ENCODE results near the gene TMEM179.
A peak's percentile ranks its signal among the peaks of the same experiment; 100 is the strongest.
"Not testable (repeated sequence)": the region's sequence is repeated elsewhere in the genome, so short reads cannot be mapped to it uniquely, and the experiment has no call there.

Gene TMEM179

DNA sequence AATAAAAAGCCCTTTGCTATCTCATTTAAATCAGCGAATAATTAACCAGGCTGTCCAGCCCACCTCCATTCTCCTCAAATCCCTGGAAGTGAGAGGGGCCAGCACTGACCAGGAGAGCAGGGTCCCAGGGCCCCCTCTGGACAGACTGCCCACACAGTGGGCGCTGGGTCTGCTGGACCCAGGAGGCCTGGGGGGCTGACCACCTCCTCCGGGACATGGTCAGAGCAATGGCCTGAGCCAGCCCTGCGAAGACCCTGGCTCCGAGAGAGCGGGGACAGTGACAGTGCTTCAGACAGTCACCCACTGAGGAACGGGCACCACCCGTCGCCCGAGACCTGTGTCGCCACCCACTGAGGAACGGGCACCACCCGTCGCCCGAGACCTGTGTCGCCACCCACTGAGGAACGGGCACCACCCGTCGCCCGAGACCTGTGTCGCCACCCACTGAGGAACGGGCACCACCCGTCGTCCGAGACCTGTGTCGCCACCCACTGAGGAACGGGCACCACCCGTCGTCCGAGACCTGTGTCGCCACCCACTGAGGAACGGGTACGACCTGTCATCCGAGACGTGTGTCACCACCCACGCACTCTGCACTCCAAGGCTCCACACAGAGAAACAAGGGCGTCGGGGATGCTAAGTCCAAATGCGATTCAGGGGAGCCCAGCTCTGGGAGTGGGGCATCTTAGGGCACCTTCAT is 32.4 kb upstream of the TMEM179 start:
- DNase-seq: not testable (repeated sequence)

DNA sequence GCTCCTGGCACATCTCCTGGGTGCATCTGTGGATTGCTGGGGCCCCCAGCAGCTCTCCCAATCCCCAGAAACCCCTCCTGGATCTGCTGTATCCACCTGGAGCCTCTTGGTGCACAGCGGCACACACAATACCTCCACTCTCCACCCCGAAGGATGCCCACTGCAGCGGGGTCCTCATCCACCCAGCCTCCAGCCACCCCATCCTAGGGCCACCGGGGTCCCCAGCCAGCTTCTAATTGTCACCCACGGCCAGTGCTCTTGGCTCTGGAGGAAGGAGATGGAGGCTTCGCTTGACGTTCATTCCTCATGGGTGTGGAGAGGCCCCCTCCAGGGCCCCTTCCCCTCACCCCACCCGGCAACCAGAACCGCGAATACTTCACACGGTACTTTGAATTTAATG is 31.6 kb upstream of the TMEM179 start:
- no peak for DNase-seq

DNA sequence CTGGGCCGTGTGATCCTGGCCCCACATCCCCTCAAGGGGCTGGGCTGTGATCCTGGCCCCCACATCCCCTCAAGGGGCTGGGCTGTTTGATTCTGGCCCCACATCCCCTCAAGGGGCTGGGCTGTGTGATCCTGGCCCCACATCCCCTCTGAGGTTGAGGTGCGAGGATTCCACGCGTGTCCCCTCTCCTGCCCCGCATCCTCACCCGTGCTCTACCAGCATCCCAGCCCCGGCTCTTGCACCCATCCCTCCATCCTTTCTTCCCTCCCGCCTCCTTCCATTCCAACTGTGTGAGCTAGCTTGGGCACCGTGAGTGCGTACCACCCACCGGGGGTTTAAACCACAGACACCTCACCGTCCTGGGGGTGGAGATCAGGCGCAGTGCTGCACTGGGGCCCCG is 31.1 kb upstream of the TMEM179 start:
- no peak for DNase-seq

DNA sequence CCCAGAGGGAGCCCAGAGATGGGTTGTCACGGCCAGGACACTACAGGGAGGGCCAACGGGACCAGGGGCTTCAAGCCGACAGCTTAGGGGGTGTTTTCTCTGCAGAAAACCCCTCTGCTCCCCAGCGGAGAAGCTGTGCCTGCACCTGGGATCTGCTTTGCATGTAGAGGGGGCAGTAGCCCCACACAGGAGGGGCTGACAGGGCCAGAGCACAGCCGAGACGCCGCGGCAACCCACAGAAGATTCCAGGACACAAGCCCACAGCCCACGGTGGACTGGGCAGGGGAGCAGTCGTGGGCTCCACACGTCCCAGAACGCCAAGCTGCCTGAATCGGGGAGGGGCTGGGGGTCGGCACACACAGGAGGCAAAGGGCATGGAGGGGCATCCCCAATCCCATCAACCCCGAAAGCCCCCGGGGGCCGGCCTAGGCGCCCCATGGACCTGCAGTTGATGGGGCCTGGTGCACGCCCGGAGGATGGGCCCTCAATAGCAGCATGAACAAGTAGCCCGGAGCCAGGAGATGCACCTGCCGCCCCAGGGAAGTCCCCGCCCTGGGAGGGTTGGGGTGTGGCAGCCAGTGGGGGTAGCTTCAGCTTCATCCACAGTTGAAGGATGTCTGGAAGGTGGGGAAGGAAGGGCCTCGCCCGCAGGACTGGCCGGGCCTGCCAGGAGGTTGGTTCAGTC is 30.5 kb upstream of the TMEM179 start:
- DNase-seq: no peak

DNA sequence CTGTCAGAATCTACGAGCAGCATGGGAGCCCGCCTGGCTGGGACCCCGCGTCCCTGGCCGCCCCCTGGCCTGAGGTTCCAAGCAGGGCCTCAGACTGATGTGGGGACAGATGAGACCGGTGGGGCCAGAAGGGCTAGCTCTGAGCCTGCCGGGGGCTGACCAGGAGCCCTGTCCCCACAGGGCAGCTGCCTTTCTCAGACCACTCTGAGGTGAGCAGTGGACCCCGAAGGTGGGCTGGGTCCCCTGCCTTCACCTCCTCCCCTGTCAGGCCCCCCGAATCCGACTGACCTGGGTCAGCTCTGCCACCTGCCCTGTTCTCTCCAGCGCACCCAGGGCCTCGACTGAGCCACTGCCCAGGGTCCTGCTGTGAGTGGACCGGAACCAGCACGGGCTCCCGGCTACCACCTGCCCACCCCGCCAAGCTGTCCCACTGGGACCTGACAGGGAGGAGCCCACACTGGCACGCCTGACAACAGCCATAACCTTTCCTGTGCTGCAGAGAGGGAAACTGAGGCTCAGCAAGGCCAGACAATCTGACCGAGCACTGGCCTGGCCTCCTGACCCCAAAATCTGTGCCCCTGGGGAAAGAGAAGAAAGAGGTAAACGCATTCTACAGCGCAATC is 29.7 kb upstream of the TMEM179 start:
- no peak for DNase-seq

DNA sequence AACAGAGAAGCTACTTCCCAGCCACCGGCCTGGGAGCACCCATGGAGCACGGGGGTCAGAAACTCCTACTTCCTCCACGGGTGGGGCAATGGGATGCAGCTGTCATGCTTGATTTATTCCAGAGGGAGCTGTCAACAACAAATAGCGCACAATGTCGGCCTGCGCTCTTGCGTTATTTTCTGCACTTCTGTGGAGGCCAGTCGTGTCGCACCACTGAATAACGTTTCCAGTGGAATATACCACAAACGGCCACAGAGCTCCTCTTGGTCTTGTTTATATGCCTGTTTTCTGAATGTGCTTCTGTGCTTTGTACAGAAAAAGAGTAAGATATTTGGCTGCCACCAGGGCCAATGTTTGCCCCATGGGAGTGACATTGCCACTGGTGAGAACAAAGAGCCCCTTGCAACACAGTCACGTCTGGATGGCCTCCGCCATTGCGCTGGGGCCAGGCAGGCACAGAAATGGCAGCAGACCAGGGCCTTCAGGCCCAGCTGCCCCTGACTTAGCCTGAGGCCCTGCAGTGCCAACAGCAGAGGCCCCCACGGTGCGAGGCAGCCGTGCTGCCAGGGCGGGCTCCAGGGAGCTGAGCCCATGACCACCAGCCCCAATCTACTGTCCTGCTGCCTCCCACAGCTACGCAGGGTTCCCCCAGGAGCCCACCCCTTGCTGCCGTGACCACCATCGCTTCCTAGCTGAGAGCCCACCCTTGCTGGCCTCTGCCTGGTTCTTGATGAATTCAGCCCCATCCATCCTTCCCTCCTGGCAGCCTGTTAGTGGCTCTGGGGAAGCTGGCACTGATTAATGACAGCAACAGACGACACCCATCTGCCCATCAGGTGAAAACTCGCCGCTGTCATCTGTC is 28.9 kb upstream of the TMEM179 start:
- peak; percentile 71 to 73 for DNase-seq

DNA sequence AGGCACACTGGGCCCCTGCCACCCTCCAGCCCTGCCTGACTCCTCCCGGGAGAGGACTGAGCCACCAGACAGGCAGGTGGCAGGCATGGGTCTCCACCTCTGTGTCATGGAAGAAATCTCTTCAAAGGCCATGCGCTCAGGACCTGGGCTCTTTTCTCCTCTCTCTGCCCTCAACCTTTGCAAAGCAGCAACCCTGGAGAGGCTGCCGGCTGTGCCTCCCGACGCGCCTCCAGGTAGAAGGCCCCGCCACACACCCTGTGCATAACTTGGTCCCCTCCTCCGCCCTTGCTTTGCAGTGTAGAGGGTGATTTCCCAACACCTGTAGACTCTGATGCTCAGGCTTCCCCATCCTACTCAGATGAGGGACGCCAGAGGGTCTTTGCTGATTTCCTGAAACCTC is 28.2 kb upstream of the TMEM179 start:
- DNase-seq: no peak

DNA sequence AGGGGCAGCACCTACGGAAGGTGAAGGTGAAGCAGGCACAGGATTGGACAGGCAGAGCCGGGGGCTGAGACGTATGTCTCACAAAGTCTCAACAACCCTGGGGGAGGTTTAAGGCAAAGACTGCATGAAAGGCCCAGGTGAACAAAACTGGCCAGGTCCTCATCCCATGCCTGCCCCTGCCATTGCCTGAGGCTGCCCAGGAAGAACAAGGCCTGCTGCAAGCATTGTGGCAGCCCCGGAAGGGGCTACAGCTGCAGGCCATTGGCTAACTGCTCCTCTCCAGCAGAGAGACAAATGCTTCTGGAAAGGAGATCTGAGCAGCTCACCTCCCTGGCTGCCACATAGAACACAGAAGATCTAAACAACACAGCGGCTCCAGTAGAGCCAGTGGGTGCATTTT is 20.4 kb upstream of the TMEM179 start:
- no peak for DNase-seq

DNA sequence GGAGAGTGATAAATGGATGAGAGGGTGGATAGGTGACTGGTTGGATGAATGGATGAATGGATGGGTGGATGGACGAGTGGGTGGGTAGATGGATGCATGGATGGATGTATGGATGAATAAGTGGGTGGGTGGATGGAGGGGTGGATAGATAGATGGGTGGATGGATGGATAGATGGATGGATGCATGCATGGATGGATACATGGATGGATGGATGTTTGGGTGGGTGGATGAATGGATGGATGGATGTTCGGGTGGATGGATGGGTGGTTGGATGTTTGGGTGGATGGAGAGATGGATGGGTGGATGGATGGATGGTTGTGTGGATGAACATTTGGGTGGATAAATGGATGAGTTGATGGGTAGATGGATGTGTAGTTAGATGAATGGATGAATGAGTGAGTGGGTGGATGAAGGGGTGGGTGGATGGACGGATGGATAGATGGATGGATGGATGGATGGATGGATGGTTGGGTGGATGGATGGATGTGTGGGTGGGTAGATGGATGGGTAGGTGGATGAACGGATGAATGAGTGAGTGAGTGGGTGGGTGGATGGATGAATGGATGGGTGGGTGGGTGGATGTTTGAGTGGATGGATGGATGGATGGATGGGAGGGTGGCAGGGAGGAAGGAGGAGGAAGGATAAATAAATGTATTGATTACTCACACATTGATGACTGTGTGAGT is 9.7 kb upstream of the TMEM179 start:
- DNase-seq: no peak

DNA sequence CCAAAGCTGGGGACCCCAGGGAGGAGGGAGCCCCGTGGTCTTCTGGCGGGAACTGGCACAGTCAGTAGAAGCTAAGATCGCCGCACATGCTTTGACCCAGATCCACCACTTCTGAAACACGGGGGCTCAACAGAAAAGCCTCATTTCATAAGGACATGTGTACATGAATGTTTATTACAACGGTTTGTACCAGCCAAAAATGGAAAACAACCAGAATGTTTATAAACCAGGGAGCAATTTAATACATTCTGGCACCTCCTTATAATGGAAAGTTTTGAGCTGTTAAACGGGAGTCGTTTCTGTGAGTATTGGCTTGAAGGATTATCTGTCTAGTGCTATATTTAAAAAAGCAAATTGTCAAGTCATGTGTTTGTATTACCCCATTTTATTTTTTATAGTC is 7.3 kb upstream of the TMEM179 start:
- no peak for DNase-seq

DNA sequence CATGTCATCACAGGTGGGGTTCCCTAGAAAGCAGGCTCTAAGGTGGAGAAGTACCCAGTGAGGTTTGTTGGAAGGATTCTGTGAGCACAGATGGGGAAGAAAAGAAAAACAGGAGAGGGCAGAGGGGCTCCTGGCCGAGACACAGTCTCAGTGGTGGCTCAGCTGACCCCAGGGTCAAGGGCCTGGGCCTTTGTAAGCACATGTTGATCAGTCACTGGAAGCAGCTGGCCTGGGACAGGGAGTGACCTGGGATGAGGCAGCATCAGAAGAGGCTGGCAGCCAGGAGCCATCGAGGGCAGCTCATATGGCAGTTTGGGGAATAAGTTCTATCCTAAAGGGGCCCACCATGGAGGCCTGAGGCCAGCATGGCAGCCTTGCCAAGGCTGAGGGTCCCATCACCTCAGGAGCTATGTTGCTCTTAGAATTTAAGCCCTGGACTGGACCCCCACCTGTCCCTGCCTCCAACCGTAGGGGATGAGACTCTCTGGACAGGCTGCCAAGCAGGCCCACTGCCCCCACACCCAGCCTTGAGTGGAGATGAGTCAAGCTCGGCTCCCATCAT is 6.3 kb upstream of the TMEM179 start:
- DNase-seq: no peak

DNA sequence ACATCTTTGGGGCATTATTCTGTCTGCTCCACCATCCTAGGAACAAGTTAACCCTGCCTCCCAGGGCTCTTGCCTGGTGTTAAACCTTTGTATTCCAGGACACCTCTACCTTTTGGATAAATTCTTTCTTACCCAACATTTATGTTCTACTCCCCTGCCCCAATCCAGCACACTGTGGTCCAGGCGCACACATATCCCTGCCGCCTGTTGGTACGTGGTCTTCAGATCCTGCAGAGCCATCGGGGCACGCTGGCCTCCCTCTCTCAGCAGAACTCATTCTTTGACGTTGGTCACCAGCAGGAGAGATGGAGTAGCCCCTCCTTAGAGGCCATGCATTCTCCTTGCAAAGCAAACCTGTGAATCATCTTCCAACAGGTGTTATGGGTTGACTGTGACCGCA is 5.1 kb upstream of the TMEM179 start:
- DNase-seq: no peak

DNA sequence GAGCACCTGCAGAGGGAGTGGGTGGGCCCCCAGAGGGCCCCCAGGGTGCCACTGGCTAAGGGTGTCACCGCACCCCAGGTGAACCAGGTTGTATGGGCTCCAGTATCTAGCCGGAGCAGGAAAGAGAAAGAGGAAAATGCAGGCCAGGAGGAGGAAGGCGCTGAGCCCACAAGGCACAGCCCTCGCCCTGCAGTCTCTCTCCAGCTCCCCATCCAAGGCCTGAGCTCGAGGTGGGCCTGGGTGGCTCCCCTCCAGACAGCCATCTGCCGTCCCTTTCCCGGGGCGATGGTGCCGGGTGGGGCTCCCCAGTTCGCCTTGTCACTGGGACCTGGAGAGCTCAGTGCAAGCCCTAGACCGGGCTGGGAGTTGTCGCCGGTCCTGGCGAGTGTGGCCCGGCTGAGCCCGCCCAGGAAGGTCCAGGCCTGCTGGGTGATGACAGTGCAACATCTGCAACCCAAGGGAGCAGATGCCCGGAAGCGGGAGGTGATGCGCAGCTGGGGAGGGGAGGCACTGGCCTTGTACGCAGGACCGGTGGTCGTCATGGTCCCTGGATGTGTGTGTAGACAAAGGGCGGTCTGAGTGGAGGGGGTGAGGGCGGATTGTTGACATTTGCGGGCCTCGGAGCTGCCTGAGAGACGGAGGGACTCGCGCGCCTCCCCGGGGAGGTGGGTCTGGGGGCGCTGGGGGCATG is 716 bp downstream of the TMEM179 start:
- no peak for DNase-seq

DNA sequence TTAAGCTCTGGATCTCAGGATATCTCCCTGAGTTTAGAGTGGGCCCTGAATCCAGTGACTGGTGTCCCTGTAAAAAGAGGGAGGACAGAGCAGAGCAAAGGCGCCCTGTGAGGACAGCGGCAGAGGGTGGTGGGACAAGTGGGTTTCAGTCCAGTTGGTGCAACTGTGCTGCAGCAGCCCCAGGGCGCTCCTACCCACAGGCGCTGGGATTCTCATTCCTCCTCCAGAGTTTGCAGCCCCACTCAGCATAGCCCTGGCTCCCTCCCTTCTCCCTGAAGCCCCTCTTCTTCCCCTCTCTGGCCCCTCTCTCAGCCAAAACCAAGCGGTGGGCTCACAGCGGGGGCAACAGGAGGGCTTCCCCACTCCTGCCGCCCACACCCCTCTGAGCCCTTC is 1.6 kb downstream of the TMEM179 start:
- no peak for DNase-seq

DNA sequence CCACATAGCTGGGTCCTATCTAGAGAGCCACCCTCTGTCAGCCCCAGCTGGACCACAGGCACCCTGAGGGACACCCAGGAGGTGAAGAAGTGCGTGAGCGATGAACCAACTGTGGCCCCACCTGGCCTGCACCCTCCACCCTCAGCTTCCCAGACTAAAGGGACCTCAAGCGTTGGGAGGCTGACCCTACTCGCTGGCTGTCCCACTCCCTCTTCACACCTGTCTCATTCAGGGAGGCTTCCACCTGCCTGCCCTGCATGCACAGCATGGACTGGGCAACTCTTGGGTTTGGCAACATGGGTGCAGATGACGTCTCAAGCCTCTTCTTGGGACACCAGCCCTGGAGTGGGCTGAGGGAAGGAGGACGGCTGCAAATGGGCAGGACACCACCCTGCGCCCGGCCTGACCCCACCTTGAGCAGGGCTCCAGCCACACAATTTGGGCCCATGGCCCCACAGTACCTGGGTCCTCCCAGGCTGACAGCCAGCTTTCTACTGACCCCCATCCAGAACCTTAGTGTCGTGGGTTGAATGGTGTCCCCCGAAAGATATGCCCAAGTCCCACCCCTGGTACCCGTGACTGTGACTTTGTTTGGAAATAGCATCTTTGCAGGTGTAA is 2.1 kb downstream of the TMEM179 start:
- DNase-seq: no peak

DNA sequence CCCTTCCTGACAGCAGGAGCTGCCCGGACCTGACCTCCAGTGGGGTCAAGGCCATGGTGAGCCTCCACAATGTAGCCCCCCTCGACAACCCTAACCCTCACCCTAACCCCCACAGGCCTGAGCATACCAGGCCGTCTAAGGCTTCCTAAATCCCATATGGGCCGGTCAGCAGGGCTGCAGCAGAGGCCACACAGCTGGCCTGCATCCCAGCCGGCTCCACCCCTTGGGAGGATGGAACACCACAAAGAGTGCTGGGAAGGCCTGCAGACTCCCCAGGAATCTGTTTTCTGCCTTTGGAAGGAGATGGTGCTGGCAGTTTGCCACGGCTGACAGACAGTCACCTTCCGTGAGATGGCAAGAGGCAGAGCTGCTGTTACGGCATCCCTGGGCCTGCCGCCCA is 2.8 kb downstream of the TMEM179 start:
- no peak for DNase-seq

DNA sequence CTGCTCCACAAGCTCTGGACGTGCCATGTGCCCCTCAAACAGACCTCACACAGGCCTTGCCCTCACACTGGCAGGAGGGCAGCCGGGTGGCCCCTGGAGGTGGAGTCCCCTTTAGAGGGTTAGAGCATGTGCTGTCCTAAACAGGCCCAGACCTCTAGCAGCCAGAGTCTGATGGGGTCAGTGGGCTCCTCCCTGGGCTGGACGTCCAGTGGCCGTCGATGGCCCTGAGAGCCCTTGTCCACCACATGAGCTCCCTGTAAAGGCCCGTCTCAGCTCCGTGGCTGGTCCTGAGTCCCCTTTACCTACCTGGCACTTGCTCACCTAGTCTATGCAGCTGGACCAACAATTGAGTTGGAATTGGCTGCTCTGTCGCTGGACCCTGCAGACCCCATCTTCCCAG is 3.8 kb downstream of the TMEM179 start:
- DNase-seq: no peak

DNA sequence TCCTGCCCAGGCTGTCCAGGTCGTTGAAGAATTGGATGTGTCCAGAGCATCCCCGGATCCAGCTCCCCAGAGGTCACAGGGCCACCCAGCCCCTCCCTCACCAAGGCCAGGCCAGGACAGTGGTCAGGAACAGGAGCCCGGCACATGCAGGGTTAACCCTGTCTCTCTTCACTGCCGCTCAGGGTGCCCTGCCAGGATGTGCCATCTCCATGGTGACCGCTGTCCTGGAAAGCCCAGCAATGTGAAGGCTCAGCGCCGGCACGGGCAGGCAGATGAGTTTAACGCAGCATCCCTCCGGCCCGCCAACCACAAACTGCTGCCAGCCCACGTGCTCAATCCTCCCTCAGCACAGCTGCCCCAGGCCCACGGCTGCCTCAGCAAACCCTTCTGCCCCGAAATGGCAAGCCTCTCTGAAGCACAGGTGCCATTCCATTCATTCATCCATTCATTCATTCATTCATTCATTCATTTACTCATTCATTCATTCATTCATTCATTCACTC is 4.4 kb downstream of the TMEM179 start:
- peak in 1 of 2 donors; percentile 49 for DNase-seq

DNA sequence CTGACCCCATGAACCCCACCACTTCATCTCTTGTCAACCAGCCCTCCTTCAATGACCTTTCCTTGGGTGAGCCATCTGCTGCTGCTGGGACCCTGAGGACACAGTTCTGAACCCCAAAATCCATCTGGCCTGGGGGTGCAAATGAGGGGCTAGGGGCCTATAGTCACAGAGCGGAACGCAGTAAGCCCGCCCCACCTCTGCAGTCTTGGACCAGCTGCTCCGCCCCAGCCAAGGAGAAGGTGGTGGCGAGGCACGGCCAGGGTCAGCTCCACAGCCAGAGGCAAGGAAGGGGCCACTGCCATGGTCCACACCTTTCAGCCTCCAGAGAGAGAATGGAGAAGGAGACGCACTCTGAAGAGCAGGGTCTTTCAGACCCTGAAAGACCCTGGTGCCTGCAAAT is 5.1 kb downstream of the TMEM179 start:
- DNase-seq: no peak

DNA sequence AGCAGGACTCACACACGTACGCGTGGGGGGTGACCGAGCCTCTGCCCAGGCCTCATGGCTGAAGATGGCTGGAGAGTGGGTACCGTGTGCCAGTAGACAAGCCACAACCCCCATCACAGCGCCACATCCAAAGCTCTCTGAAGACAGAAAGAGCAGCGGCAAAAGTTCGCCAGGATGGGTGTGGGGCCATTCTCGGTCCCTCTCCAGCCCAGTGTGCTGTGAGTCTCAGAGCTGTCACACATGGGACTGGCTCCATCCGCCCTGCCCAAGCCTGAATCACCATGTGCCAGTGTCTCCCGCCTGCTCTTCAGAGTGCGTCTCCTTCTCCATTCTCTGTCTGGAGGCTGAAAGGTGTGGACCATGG is 5.7 kb downstream of the TMEM179 start:
- DNase-seq: no peak

Measured in hippocampal formation (tissue), 2 donors.